Uterus (tissue), 2 donors: Measurements from ENCODE around the gene CRLF1.

Experiments used
- POLR2A ChIP-seq, 2 donors: fragments of 450-650 bp; IDR thresholded peaks; one replicate each; pipeline ENCODE4 v1.6.1; 2016; ENCODE audit warnings: antibody characterized with exemption in 2 of 2, mild to moderate bottlenecking in 1 of 2, moderate library complexity in 1 of 2
- TF ChIP-seq, protein P1 (sequence below), 4 experiments: fragments of 200-600 bp in 2 of 4; fragments of 450-650 bp in 2 of 4; sonication (generic) in 2 of 4; IDR thresholded peaks; one replicate each; pipeline ENCODE4 v1.5.1; 2016 to 2019; ENCODE audit warnings: antibody characterized with exemption in 4 of 4, mild to moderate bottlenecking in 2 of 4, moderate library complexity in 1 of 4

DNA sequence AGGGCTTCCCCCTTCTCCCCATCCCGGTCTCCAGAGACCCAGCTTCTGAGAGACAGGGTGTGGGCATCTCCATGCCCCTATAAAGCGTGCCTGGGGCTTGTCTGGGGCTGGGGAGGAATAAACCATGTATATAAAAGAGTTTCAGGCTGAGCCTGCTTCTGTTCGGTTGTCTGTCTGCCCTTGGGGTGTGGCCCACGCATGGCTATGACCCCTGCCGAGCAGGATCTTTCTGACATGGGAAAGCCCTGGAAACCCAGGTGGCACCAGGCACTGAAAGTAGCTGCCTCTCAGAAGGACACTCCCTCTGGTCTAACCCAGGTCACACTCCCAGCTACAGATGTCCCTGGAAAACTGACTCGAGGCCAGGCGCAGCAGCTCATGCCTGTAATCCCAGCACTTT lies 14.3 kb upstream of the CRLF1 start:
- TF ChIP-seq, protein P1, sequence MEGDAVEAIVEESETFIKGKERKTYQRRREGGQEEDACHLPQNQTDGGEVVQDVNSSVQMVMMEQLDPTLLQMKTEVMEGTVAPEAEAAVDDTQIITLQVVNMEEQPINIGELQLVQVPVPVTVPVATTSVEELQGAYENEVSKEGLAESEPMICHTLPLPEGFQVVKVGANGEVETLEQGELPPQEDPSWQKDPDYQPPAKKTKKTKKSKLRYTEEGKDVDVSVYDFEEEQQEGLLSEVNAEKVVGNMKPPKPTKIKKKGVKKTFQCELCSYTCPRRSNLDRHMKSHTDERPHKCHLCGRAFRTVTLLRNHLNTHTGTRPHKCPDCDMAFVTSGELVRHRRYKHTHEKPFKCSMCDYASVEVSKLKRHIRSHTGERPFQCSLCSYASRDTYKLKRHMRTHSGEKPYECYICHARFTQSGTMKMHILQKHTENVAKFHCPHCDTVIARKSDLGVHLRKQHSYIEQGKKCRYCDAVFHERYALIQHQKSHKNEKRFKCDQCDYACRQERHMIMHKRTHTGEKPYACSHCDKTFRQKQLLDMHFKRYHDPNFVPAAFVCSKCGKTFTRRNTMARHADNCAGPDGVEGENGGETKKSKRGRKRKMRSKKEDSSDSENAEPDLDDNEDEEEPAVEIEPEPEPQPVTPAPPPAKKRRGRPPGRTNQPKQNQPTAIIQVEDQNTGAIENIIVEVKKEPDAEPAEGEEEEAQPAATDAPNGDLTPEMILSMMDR (IDR thresholded peaks at IDR 0.05): no peak
- no peak for TF ChIP-seq POLR2A (IDR thresholded peaks at IDR 0.05)
